GM12891 (cell line): ENCODE measurements around the gene SAMD8.

Experiments used
- POLR2A ChIP-seq: IDR thresholded peaks from 2 replicates; pipeline ENCODE4 v1.6.1; 2011; ENCODE audit warnings: low read depth, low read length, control low read depth
- POLR2AphosphoS5 ChIP-seq: IDR thresholded peaks from 2 replicates; pipeline ENCODE4 v1.6.1; 2011; ENCODE audit warnings: low read depth, low read length, control low read depth
- SPI1 ChIP-seq: IDR thresholded peaks from 2 replicates; pipeline ENCODE4 v1.6.1; 2011; ENCODE audit warnings: low read depth, low read length, control low read depth

- no peak for TF ChIP-seq POLR2AphosphoS5
- TF ChIP-seq POLR2A = no peak
- TF ChIP-seq SPI1 = no peak
Observed at GRCh38 chr10:75146780-75147179, 35.3 kb downstream of the SAMD8 start.
